CD4-positive, CD25-positive, alpha-beta regulatory T cell (primary cell): Measurements from ENCODE around the gene DAD1. TPM values are rescaled to one million over a fixed set of nuclear protein-coding genes. Genes with fewer than 3 reads are reported as not detected.
A peak's percentile ranks its signal among the peaks of the same experiment; 100 is the strongest.

ENCODE experiments used
- ATAC-seq, 2 donors: fragments of 150-1000 bp; cut with Tn5 transposase; one replicate each; pipeline ENCODE4 v1.10.0; 2021; ENCODE audit warnings: low read depth in 2 of 2, moderate number of reproducible peaks in 2 of 2, moderate library complexity in 1 of 2
- DNase-seq, 3 donors: peaks; one replicate each; pipeline versions ENCODE4 v3.0.0 to v3.0.0-alpha.2; 2012 to 2022; ENCODE audit warnings: mixed read lengths in 1 of 3
- H3K27ac ChIP-seq: one replicate; pipeline ENCODE4 v1.7.0; 2013; ENCODE audit warnings: mild to moderate bottlenecking, low read length; ENCODE audit not compliant: insufficient read depth, poor library complexity, severe bottlenecking
- H3K27me3 ChIP-seq: one replicate; pipeline ENCODE4 v1.7.0; 2013; ENCODE audit warnings: low read length; ENCODE audit not compliant: control insufficient read depth, insufficient read depth
- H3K36me3 ChIP-seq: one replicate; pipeline ENCODE4 v1.7.0; 2013; ENCODE audit warnings: mild to moderate bottlenecking, low read length, moderate library complexity; ENCODE audit not compliant: control insufficient read depth, insufficient read depth
- H3K4me1 ChIP-seq: 2 replicates; pipeline ENCODE4 v1.7.0; 2013; ENCODE audit warnings: mild to moderate bottlenecking, low read length; ENCODE audit not compliant: insufficient read depth, control insufficient read depth, poor library complexity, severe bottlenecking
- H3K4me3 ChIP-seq: one replicate; pipeline ENCODE4 v1.7.0; 2013; ENCODE audit warnings: low read depth, mild to moderate bottlenecking, low read length, moderate library complexity
- H3K9me3 ChIP-seq, 2 experiments: 1 replicate in 1 of 2; 2 replicates in 1 of 2; pipeline ENCODE4 v1.7.0; 2013; ENCODE audit warnings: low read length in 2 of 2, mild to moderate bottlenecking in 1 of 2, moderate library complexity in 1 of 2; ENCODE audit not compliant: control insufficient read depth in 2 of 2
- H3K27ac Mint-ChIP-seq, 3 donors: one replicate each; pipeline ENCODE4 v1.8.0; 2020 to 2022; ENCODE audit warnings: mild to moderate bottlenecking in 3 of 3, mixed read lengths in 3 of 3, moderate library complexity in 2 of 3
- H3K27me3 Mint-ChIP-seq: one replicate; pipeline ENCODE4 v1.8.0; 2022; ENCODE audit warnings: mild to moderate bottlenecking, mixed read lengths
- H3K36me3 Mint-ChIP-seq: one replicate; pipeline ENCODE4 v1.8.0; 2020; ENCODE audit warnings: mixed read lengths
- H3K4me1 Mint-ChIP-seq, 4 donors: one replicate each; pipeline ENCODE4 v1.8.0; 2020 to 2022; ENCODE audit warnings: mixed read lengths in 4 of 4, mild to moderate bottlenecking in 1 of 4
- H3K4me3 Mint-ChIP-seq, 4 donors: one replicate each; pipeline ENCODE4 v1.8.0; 2020 to 2022; ENCODE audit warnings: mild to moderate bottlenecking in 4 of 4, mixed read lengths in 4 of 4, moderate library complexity in 3 of 4
- H3K9me3 Mint-ChIP-seq, 7 donors: one replicate each; pipeline ENCODE4 v1.8.0; 2020 to 2022; ENCODE audit warnings: mixed read lengths in 7 of 7, mild to moderate bottlenecking in 3 of 7, moderate library complexity in 2 of 7
- polyA plus RNA-seq, 4 donors: library from polyadenylated mRNA; unstranded; fragments of 300-500 nt; fragmentation: Illumina TruSeq; gene quantifications; one replicate each; pipeline ENCODE4 v1.2.3, GENCODE V29; 2021
- total RNA-seq: library from RNA; stranded (reverse); gene quantifications from one replicate; pipeline ENCODE4 v1.2.3, GENCODE V29; 2022

The DAD1 gene
- total and polyA plus RNA-seq, 5 donors from 2014 or later = 81.8 to 720 (median 683) TPM

DNA sequence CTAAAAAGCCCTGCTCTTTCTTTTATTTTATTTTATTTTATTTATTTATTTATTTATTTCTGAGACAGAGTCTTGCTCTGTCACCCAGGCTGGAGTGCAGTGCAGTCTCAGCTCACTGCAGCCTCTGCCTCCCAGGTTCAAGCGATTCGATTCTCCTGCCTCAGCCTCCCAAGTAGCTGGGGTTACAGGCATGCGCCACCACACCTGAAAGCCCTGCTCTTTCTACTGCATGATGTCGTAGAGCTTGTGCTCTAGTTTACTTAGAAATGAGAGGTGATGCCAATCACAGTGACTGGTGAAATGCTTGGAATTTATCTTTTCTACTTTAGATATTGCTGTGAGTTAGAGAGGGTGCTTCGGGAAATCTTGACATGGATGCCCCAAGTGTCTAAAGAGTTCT lies 54.5 kb downstream of the DAD1 start:
- Histone ChIP-seq H3K4me1 (peaks cover 100% of the 10 kb centered on the region), H3K36me3 (peaks cover 87% of the 10 kb centered on the region), H3K27me3 (no peaks in the 10 kb centered on the region), H3K27ac (peak overlapping the region; percentile 99), H3K9me3 (no peaks in the 10 kb centered on the region), H3K4me3 (peak overlapping the region; percentile 90)
- Mint-ChIP-seq H3K36me3 (peaks cover 88% of the 10 kb centered on the region), H3K4me1 (peaks cover 50 to 94% (median 84%) of the 10 kb centered on the region in 4 donors), H3K9me3 (no peaks in the 10 kb centered on the region), H3K27ac (peak overlapping the region; percentile 91 to 99 (median 97)), H3K27me3 (no peaks in the 10 kb centered on the region), H3K4me3 (peak overlapping the region; percentile 82 to 88 (median 86))
- no peak for DNase-seq
- no peak for ATAC-seq

DNA sequence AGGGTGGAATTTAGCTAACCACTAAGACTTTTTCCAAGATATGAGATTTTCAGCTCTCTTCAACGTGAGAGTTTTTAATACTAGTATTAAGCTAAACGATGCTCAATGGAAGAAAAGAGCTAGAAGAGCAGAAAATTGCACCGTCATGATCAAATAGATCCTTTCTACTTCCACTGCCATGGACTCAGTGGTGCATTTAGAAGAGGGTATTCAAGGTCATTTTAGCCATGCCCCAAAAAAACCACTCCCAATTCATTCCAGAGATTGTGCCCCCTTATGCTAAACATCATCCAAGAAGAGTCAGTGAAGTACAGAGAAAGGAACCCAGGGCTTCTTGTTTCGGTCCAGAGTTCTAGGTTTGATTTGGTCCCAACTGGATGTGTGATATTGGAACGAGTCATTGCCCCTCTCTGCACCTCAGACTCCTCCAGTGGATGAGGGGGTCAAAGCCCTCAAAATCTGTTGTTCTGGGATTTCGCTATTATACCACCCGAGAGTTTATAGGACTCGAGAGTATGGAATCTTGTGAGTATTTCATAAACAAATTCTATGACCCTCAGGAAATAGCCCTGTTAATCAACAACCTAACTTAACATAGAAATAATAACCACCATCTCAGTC lies 55.2 kb downstream of the DAD1 start:
- DNase-seq (no peak), ATAC-seq (no peak)
- Mint-ChIP-seq H3K36me3 (peaks cover 88% of the 10 kb centered on the region), H3K4me1 (peaks cover 51 to 94% (median 81%) of the 10 kb centered on the region in 4 donors), H3K4me3 (peak overlapping the region; percentile 88 to 93 (median 90)), H3K9me3 (no peaks in the 10 kb centered on the region), H3K27ac (peak overlapping the region; percentile 98 to 99 (median 98)), H3K27me3 (no peaks in the 10 kb centered on the region)
- Histone ChIP-seq H3K27me3 (no peaks in the 10 kb centered on the region), H3K4me1 (peaks cover 100% of the 10 kb centered on the region), H3K27ac (peak overlapping the region; percentile 99), H3K9me3 (no peaks in the 10 kb centered on the region), H3K36me3 (peaks cover 87% of the 10 kb centered on the region), H3K4me3 (peak overlapping the region; percentile 90)

DNA sequence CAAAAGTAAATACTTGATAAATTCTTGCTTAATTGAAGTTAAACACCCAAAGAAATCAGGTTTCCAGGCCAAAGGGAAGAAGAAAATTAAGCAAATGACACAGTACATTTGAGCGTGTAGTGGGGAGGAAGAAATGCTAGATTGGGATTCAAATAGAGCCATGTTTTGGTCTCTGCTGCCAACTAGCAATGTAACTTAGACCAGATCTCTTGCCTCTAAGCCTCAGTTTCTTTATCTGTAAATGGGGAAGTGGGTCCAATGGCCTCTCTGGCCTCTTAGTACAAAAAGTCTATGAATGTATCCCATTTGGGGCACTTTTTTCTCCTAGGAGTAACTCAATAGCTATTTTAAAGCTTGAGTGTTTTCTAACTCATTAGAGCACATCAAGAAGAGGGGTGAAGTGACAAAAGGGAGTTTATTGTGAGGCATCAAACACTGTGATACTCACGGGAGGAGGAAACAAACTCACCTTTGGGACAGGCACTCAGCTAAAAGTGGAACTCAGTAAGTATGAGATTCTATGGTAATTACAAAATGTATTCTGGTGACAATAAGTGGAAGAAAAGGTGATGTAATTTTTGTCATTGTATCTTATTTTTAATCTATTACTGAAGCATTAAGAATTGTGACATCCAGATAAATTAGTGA lies 55.8 kb downstream of the DAD1 start:
- Histone ChIP-seq H3K9me3 (no peaks in the 10 kb centered on the region), H3K4me1 (peaks cover 100% of the 10 kb centered on the region), H3K27me3 (no peaks in the 10 kb centered on the region), H3K36me3 (peaks cover 87% of the 10 kb centered on the region), H3K4me3 (peak overlapping the region; percentile 90), H3K27ac (peak overlapping the region; percentile 99)
- peak overlapping the region; percentile 98 to 99 (median 98) for H3K27ac Mint-ChIP-seq
- no peaks in the 10 kb centered on the region for H3K27me3 Mint-ChIP-seq
- H3K9me3 Mint-ChIP-seq = no peaks in the 10 kb centered on the region
- H3K4me3 Mint-ChIP-seq = peak overlapping the region; percentile 88 to 93 (median 90)
- H3K36me3 Mint-ChIP-seq = peaks cover 88% of the 10 kb centered on the region
- no peak for ATAC-seq
- no peak for DNase-seq
- peaks cover 53 to 94% (median 81%) of the 10 kb centered on the region in 4 donors for H3K4me1 Mint-ChIP-seq

GRCh38 chr14:22532345-22533056 lies 56.5 kb downstream of the DAD1 start:
- Histone ChIP-seq H3K36me3 (peaks cover 83% of the 10 kb centered on the region), H3K27me3 (no peaks in the 10 kb centered on the region), H3K9me3 (no peaks in the 10 kb centered on the region), H3K27ac (peak overlapping the region; percentile 99), H3K4me1 (peaks cover 96% of the 10 kb centered on the region), H3K4me3 (peak overlapping the region; percentile 90)
- no peak for DNase-seq
- no peak for ATAC-seq
- Mint-ChIP-seq H3K9me3 (no peaks in the 10 kb centered on the region), H3K4me1 (peaks cover 55 to 91% (median 77%) of the 10 kb centered on the region in 4 donors), H3K27me3 (no peaks in the 10 kb centered on the region), H3K4me3 (peak overlapping the region; percentile 88 to 93 (median 90)), H3K36me3 (peaks cover 85% of the 10 kb centered on the region), H3K27ac (peak overlapping the region; percentile 98 to 99 (median 98))

GRCh38 chr14:22531451-22532344 lies 57.3 kb downstream of the DAD1 start:
- Histone ChIP-seq H3K36me3 (peaks cover 81% of the 10 kb centered on the region), H3K27me3 (no peaks in the 10 kb centered on the region), H3K4me3 (peak overlapping the region; percentile 90), H3K4me1 (peaks cover 96% of the 10 kb centered on the region), H3K27ac (peak overlapping the region; percentile 99), H3K9me3 (no peaks in the 10 kb centered on the region)
- no peaks in the 10 kb centered on the region for H3K9me3 Mint-ChIP-seq
- H3K27me3 Mint-ChIP-seq = no peaks in the 10 kb centered on the region
- H3K4me1 Mint-ChIP-seq = peaks cover 51 to 90% (median 77%) of the 10 kb centered on the region in 4 donors
- peaks cover 85% of the 10 kb centered on the region for H3K36me3 Mint-ChIP-seq
- peak; percentile 56 to 60 for ATAC-seq
- H3K4me3 Mint-ChIP-seq = peak overlapping the region; percentile 88 to 93 (median 90)
- peak in 1 of 3 donors; percentile 74 for DNase-seq
- H3K27ac Mint-ChIP-seq = peak overlapping the region; percentile 98 to 99 (median 98)

- H3K4me3 ChIP-seq = peak overlapping the region; percentile 90
Measured at GRCh38 chr14:22530127-22530526, 58.9 kb downstream of the DAD1 start.

GRCh38 chr14:22526744-22527143 lies 62.3 kb downstream of the DAD1 start:
- peak overlapping the region; percentile 99 for H3K27ac ChIP-seq
- peak overlapping the region; percentile 83 for H3K4me3 ChIP-seq

More at GRCh38 chr14:22530127-22530526, 58.9 kb downstream of the DAD1 start:
- Mint-ChIP-seq H3K36me3 (peaks cover 88% of the 10 kb centered on the region), H3K4me1 (peaks cover 45 to 91% (median 78%) of the 10 kb centered on the region in 4 donors), H3K9me3 (no peaks in the 10 kb centered on the region), H3K27ac (peak overlapping the region; percentile 91 to 99 (median 98)), H3K27me3 (no peaks in the 10 kb centered on the region), H3K4me3 (peak overlapping the region; percentile 88 to 93 (median 90))
- Histone ChIP-seq H3K9me3 (no peaks in the 10 kb centered on the region), H3K4me1 (peaks cover 96% of the 10 kb centered on the region), H3K27me3 (no peaks in the 10 kb centered on the region), H3K36me3 (peaks cover 78% of the 10 kb centered on the region), H3K27ac (peak overlapping the region; percentile 99)
- DNase-seq = no peak
- no peak for ATAC-seq

More at GRCh38 chr14:22526744-22527143, 62.3 kb downstream of the DAD1 start:
- DNase-seq = no peak
- Histone ChIP-seq H3K9me3 (no peaks in the 10 kb centered on the region), H3K36me3 (peaks cover 76% of the 10 kb centered on the region), H3K4me1 (peaks cover 96% of the 10 kb centered on the region), H3K27me3 (no peaks in the 10 kb centered on the region)
- no peaks in the 10 kb centered on the region for H3K27me3 Mint-ChIP-seq
- no peaks in the 10 kb centered on the region for H3K9me3 Mint-ChIP-seq
- H3K4me1 Mint-ChIP-seq = peaks cover 31 to 90% (median 75%) of the 10 kb centered on the region in 4 donors
- peaks cover 88% of the 10 kb centered on the region for H3K36me3 Mint-ChIP-seq
- peak overlapping the region; percentile 93 to 99 (median 98) for H3K27ac Mint-ChIP-seq
- no peak for ATAC-seq
- peak overlapping the region; percentile 88 to 93 (median 90) for H3K4me3 Mint-ChIP-seq
